ENCODE data around the gene C1orf146.
"Not testable (repeated sequence)": the region's sequence is repeated elsewhere in the genome, so short reads cannot be mapped to it uniquely, and the experiment has no call there.

The C1orf146 gene

GRCh38 chr1:92217721-92218120 is at the start of gene C1orf146:
Gene C1orf146, plus strand, starts transcription at chr1:92217915. Its CDS starts 13,506 bp downstream, at chr1:92231421.
- DNase-seq (ENCODE audit: low spot score), result no peak

DNA sequence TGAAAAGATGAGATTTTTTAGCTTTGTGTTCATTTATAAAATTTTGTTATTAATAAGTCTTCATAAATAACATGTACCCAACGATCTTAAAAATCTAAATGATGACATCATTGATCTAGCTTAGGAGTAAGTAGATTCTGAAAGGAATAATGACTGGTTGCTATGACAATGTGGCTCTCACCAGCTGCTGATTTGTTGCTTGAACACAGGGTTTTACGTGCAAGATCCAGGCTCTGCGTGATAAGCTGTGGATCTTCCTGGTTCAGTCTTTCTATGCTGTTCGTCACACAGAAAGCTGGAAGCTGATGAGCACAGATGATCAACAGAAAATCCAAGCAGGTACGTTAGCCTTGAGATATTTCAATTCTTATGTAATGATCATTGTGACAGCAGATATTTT is 49.1 kb upstream of the C1orf146 start:
- no peak for DNase-seq (ENCODE audit: low spot score)

DNA sequence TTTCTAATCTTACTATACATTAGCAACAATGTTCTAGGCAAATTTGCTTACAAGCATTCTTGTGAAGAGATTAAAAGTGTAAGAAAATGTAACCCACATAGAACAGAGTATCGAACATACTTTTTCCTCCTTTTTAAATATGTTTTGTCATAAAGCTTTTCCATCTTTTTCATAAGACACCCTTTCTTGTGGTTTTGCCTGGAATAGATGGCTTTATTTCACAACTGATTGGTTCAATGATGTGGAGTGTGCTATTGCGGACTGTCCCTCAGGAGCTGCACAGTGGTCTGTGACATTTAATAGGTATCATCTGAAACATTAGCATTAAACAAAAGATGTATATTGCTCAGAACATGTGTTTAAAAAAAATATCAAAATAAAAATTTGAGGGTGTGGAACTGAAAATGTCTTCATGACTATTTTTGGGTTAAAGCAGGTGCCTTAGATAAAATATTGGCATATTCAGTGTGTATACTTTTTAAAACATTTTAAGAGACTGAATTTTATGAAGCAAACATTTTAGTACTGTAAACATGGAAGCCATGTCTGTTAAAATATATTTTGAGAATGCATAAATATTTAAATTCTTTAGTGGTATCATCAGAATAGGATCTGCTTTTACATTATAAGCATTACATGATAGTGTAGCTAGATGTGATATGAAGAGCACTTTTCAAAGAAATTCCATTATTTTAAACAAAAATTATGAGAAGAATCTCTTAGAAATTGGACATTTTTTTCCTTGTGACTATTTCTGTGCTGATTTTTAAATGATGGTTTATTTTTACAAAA is 48.3 kb upstream of the C1orf146 start:
- no peak for DNase-seq (ENCODE audit: low spot score)

GRCh38 chr1:92184632-92185031 is 33.1 kb upstream of the C1orf146 start:
- DNase-seq (ENCODE audit: low spot score), result no peak

DNA sequence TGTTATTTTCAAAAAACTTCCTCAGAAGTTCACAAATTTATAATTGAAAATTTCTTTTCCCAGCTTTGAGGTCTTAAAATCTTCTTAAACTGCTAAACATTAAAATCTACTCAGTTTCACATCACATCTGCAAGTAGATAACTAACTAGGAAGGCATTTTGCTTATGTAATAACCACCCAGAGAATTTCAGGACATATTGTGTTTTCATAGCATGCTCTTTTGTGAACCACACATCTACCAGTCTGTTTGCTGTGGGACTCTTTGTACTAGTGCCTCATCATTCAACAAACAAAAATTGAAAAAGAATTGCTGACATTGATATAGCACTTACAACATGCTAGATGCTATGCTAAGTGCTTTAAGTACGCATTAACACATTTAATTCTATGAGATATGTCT is 31.6 kb upstream of the C1orf146 start:
- no peak for DNase-seq (ENCODE audit: low spot score)

GRCh38 chr1:92188436-92189255 is 29.1 kb upstream of the C1orf146 start:
- no peak for DNase-seq (ENCODE audit: low spot score)

DNA sequence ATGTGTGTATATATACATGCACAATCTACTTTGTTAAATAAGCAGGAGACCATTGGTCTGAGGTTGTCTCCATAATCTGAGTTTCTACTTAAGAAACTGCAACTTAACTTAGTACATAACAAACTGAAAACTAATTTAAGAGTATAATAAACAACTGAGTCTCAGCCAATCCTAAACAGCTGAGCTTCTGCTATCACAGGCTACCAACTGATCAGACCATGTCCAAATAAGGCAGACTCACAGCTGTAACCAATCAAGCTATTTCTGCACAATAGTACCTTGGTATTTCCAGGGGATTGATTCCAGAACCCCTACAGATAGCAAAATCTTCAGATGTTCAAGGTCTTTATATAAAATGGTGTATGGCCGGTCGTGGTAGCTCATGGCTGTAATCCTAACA is 26.0 kb upstream of the C1orf146 start:
- no peak for DNase-seq (ENCODE audit: low spot score)

GRCh38 chr1:92192246-92192645 is 25.5 kb upstream of the C1orf146 start:
- DNase-seq (ENCODE audit: low spot score), result no peak

DNA sequence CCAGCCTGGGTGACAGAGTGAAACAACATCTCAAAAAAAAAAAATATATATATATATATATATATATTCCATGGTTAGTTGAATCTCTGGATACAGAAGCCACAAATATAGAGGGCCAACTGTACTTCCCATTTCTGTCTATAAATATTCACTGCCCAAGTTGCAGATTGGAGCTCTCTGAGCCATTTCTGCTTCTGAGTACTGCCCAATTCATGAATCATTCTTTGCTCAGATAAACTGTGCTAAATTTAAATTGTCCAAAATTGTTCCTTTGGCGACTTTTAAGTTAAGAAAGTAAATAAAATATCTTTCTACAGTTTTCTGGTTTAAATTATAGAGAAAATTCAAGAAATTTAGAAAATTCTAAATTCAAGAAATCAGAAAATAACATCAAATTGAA is 23.2 kb upstream of the C1orf146 start:
- no peak for DNase-seq (ENCODE audit: low spot score)

GRCh38 chr1:92201973-92202372 is 15.7 kb upstream of the C1orf146 start:
- peak; percentile 7 for DNase-seq (ENCODE audit: low spot score)

GRCh38 chr1:92203105-92203504 is 14.6 kb upstream of the C1orf146 start:
- peak; percentile 11 for DNase-seq (ENCODE audit: low spot score)

GRCh38 chr1:92210701-92211100 is 7.0 kb upstream of the C1orf146 start:
- no peak for DNase-seq (ENCODE audit: low spot score)

DNA sequence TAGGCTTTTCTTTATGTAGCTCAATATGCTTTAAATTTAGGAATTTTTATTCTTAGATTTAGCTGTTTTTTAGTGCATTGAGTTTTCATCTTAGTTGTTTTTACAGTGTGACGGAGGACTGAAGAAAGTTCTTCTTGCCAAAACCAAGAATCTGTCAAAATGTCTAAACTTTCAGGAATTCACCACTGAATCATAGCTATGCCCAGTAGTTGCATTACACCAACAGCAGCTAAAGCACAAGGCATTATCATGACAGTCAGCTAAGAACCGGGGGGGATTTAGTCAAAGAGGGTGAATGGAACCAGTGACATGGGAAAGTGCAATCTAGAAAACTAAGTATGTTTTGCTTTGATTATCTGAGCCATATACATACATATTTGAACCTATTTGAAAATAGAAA is 6.5 kb upstream of the C1orf146 start:
- no peak for DNase-seq (ENCODE audit: low spot score)

DNA sequence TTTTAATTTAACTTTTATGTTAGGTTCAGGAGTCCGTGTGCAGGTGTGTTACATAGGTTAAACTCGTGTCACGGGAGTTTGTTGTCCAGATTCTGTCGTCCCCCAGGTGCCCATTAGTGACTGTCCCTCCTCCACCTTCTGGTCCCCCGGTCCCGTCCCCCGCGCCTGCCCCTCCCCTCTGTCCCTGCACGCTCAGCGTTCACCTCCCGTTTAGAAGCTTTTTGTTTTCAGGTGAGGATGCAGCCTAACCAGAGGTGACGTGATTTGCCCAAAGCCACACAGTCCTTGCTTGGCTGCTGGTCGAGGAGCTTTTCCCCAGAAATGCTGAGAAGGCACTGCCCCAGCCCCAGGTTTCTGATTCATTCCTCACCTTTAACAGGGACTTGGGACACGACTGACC is 844 bp downstream of the C1orf146 start:
- no peak for DNase-seq (ENCODE audit: low spot score)

GRCh38 chr1:92219028-92219427 is 1.3 kb downstream of the C1orf146 start:
- DNase-seq (ENCODE audit: low spot score), result no peak

DNA sequence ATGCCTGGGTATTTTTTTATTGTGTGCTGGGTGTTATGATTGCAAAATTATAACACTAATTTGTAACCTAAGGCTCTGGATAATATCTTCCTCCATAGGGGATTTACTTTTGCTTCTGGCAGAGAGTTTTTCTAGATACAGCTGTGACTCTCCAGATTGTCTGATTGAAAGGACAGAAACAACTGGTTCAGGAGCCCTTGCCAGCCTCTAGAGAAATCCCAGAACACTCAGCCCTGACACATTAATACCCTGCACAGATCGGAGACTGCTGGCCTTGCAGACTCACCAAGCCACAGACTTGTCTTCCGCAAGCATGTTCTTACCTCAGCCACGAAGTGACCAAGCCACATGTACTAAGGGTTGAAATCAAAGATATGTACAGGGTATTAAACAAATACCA is 10.7 kb downstream of the C1orf146 start:
- DNase-seq (ENCODE audit: low spot score), result no peak

GRCh38 chr1:92230736-92231135 is 13.0 kb downstream of the C1orf146 start:
- DNase-seq (ENCODE audit: low spot score), result no peak

GRCh38 chr1:92240034-92240433 is 22.3 kb downstream of the C1orf146 start:
- no peak for DNase-seq (ENCODE audit: low spot score)

DNA sequence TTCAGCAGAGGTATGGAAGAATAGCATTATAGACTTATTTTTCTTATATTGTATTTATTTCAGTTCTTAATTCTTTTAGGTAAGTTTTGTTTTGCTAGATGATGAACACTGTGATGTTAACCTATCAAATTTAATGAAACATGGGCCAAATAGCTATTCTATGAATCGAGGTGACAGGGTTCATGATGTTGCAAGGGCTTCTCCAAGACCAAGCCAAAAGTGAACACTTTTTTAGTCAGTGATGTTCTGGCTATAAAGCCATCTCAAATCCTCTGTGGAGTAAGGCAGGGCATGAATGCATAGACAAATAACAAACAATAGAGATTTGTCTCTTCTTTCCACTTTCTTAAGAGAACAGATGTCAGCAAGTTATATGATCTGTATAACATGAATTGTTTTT is 26.7 kb downstream of the C1orf146 start:
- no peak for DNase-seq (ENCODE audit: low spot score)

DNA sequence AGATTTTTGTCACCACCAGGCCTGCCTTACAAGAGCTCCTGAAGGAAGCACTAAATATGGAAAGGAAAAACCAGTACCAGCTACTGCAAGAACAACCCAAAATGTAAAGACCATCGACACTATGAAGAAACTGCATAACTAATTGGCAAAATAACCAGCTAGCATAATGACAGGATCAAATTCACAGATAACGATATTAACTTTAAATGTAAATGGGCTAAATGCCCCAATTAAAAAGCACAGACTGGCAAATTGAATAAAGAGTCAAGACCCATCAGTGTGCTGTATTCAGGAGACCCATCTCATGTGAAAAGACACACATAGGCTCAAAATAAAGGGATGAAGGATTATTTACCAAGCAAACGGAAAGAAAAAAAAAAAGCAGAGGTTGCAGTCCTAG is 37.0 kb downstream of the C1orf146 start:
- DNase-seq (ENCODE audit: low spot score), result not testable (repeated sequence)

GRCh38 chr1:92259350-92259749 is 41.6 kb downstream of the C1orf146 start:
- no peak for DNase-seq (ENCODE audit: low spot score)

DNA sequence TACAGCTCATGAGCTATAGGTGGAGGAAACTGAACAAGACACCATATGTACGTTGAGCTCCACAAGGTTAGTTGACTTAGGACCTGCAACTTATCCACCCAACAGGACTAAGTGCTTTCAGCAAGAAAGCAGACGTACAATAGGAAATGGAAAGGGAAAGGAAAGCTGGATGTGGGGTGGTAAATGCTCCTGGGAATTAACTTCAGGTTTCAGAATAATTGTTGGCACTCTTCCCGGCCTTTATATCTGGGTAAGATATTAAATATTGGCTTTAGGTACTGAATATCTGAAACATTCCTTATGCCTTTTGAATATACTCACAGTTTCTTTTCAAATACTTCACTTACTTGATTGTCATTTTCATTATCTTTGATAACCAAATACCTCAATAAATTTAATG is 44.8 kb downstream of the C1orf146 start:
- no peak for DNase-seq (ENCODE audit: low spot score)

- no peak for DNase-seq (ENCODE audit: low spot score)
Observed at GRCh38 chr1:92273039-92273438, 55.3 kb downstream of the C1orf146 start.
